ENCODE data around the gene ACRV1.
"Not testable (repeated sequence)": the region's sequence is repeated elsewhere in the genome, so short reads cannot be mapped to it uniquely, and the experiment has no call there.

The ACRV1 gene, protein sequence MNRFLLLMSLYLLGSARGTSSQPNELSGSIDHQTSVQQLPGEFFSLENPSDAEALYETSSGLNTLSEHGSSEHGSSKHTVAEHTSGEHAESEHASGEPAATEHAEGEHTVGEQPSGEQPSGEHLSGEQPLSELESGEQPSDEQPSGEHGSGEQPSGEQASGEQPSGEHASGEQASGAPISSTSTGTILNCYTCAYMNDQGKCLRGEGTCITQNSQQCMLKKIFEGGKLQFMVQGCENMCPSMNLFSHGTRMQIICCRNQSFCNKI

GRCh38 chr11:125680747-125681146 is at the start of gene ACRV1:
Gene ACRV1, minus strand, starts transcription at chr11:125680847. Its CDS starts 67 bp downstream, at chr11:125680780.
- DNase-seq: no peak

DNA sequence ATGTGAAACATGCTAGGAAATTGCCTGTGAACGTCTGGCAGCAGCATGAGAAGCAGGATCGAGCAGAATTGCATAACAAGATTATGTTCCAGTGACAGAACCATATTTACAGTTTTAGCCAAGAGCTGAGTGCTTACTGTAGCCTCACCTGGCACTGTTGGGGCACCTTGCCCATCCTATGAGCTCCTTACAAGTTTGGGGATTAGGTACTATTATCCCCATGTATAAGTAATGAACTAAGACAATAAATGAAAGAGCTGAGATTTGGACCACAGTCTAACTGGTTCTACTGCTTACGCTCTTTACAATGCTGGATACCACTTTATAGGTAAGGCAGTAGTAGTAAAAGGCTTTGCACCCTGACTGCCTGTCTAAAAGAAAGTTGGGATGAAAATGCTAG is 48.3 kb upstream of the ACRV1 start:
- no peak for DNase-seq

- DNase-seq: no peak
Observed at GRCh38 chr11:125724125-125724524, 43.5 kb upstream of the ACRV1 start.

DNA sequence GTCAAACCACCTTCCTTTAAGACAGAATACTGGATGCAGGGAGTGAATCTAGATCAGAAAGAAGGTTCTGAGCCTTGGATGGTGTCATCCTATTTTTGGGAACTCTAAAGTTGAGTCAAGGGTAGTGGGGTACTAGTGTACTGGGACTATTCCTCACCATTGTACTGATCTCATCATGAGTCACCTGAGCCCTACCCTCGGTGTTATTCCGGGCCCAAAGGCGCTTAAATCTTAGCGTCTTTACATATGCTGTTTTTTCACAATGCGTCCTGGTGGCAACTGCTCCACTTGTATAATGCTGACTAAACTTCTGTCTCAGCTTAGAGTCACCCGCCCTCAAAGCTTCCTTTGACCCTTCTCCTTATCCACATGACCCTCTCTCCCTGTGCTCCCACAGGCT is 40.1 kb upstream of the ACRV1 start:
- no peak for DNase-seq

DNA sequence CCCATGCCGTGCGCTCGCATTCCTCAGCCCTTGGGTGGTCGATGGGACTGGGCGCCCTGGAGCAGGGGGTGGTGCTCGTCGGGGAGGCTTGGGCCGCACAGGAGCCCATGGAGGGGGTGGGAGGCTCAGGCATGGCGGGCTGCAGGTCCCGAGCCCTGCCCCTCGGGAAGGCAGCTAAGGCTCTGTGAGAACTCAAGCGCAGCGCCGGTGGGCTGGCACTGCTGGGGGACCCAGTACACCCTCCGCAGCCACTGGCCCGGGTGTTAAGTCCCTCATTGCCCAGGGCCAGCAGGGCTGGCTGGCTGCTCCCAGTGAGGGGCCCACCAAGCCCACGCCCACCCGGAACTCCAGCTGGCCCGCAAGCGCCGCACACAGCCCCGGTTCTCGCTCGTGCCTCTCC is 24.0 kb upstream of the ACRV1 start:
- DNase-seq: not testable (repeated sequence)

- no peak for DNase-seq
Observed at GRCh38 chr11:125701858-125702621, 21.4 kb upstream of the ACRV1 start.

DNA sequence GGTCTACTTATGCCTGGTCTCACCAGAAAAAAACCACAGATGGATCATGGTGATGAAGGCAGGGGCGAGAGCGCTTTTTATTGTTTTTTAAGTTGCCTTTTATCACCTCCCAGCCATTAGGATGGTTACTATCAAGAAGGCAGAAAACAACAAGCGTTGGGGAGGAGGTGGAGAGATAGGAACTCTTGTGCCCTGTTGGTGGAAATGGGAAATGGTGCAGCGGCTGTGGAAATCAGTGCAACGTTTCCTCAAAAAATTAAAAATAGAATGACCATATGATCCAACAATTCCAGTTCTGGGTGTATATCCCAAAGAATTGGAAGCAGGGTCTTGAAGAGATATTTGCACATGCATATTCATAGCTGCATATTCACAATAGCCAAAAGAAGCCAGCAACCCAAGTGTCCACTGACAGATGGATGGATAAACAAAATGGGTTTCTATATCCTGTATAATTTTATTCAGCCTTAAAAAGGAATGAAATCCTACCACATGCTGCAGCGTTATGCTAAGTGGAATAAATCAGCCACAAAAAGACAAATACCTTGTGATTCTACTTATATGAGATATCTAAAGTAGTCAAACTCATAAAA is 20.5 kb upstream of the ACRV1 start:
- DNase-seq: no peak

DNA sequence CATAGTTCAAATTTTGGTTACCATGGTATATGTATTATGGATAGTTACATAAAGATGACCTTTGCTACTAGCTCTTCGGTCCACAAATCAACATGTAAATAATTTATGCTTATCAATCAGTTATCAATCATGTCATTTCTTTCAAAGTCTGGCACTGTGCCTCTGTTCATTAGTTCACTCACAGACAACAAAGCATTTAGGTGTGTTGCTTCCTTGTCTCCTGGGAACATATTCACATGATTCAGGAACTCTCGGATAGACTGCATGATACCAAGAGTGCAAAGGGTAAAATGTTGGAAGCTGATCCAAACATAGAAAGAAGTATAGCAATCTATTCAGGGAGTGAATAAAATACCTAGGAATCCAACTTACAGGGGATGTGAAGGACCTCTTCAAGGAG is 14.3 kb upstream of the ACRV1 start:
- no peak for DNase-seq

DNA sequence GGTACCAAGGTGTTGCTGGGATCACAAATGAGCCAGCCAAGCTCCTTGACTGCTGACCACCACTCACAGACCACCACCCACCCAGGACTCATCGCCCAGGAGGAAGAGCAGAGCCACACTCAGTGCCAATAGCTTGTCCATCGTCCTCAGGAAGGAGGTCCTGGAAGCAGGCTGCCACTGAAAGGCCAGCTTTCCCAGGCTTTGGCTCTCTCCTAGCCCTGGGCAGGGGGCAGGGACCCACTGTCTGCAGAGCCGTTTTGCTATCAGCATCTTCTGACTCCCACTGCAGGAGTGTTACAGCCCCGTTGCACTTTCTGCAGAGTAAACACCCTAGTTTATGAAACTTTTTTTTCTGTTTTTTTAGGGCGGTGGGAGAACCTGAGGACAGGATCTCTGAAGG is 12.2 kb upstream of the ACRV1 start:
- no peak for DNase-seq

- DNase-seq: no peak
Observed at GRCh38 chr11:125690006-125690405, 9.4 kb upstream of the ACRV1 start.

GRCh38 chr11:125689274-125689859 is 8.7 kb upstream of the ACRV1 start:
- no peak for DNase-seq

DNA sequence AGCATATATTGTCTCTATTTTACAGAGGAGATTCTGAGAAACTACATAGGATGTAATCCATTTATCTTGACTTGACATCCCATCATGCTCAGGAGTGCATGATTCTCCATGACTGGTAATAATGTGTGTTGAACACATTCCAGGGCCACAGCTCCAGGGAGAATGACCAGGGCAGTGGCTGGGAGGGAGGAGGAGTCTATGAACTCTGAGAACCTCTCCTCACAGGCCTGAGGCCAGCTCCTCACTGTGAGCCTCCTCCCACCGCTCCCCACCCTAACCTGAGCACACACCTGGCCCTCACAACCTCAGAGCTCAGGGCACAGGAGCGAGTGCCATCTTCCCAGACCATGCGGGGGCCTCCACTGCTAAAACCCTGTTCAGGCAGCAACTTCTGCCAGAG is 8.0 kb upstream of the ACRV1 start:
- DNase-seq: no peak

DNA sequence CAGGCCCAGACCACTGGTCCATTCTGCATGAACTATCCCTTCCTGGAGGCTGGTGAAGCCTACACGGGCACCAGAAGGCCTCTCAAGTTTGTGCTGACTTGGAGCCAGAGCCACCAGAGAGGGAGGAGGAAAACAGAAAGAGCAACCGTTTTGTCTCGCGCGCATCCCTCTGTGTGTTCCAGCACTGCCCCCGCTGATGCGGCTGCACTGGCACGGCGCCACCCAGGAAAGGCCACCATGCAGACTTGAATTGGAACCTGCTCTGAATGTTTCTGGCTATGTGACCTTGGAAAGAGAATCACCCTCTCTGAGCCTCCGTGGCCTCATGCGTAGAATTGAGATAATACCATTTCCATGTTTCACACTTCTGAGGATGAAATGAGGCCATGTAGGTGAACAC is 7.4 kb upstream of the ACRV1 start:
- no peak for DNase-seq

GRCh38 chr11:125685228-125685627 is 4.6 kb upstream of the ACRV1 start:
- DNase-seq: no peak

DNA sequence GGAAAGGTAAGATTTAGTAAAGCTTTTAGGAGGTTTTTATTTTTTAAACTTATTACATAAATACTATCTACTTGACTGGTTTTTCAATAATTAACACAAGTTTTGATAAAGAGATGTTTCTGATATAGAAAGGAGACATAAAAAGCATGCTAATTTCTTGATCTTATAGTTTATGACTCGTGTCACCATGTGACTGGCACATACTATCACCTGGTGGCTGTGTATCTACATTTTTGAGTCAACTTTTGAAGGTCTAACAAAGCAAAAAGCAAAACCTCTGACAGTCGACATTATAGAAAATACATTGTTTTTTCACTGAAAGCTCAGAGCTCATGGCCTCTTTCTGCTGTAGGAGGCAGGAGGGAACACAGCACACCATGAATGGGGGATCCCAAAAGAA is 810 bp downstream of the ACRV1 start:
- no peak for DNase-seq

DNA sequence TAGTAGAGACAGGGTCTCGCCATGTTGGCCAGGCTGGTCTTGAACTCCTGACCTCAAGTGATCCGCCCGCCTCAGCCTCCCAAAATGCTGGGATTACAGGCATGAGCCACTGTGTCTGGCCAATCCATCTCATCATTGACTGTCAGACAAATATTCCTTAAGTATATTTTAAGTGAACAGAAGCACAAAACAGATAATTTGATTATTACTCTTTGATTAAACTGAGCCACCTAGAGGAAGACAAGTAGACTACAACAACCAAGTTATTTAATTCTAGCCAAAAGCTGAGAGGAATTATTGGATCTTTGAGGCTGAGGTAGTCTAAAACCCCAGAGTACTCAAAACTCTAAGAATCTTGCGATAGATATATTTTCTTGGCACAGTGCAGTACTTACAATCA is 1.2 kb downstream of the ACRV1 start:
- no peak for DNase-seq

- DNase-seq: no peak
Observed at GRCh38 chr11:125675196-125675595, 5.5 kb downstream of the ACRV1 start.

- DNase-seq: no peak
Observed at GRCh38 chr11:125674210-125674609, 6.4 kb downstream of the ACRV1 start.

GRCh38 chr11:125671561-125671960 is 9.1 kb downstream of the ACRV1 start:
- no peak for DNase-seq

DNA sequence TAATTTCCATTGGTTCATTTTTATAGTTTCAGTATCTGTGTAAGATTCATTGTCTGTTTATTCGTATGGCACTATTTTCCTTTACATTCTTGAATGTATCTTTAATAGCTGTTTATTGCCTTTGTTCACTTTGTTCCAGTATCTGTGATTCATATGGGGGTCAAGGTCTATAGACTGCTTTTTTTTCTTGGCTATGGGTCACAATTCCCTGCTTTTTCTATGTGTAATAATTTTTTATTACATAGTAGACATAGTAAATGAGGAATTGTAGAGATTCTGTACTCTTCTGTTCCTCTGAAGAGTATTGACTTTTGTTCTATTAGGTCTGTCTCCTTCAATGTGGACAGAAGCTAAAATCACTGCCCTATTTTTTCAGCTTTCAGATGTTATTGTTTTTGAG is 10.5 kb downstream of the ACRV1 start:
- no peak for DNase-seq

DNA sequence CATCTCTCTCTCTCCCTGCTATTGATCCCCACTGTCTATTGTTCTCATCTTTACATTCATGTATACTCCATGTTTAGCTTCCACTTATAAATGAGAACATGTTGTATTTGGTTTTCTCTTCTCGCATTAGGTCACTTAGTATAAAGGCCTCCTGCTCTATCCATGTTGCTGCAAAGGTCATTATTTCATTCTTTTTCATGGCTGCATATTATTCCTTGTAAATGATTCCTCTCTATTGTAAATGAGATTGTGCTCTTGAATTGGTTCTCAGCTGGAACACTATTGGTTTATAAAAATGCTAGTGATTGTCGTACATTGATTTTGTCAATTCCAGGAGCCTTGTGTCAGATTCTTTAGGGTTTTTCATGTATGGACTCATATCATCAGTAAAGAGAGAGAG is 13.5 kb downstream of the ACRV1 start:
- no peak for DNase-seq

DNA sequence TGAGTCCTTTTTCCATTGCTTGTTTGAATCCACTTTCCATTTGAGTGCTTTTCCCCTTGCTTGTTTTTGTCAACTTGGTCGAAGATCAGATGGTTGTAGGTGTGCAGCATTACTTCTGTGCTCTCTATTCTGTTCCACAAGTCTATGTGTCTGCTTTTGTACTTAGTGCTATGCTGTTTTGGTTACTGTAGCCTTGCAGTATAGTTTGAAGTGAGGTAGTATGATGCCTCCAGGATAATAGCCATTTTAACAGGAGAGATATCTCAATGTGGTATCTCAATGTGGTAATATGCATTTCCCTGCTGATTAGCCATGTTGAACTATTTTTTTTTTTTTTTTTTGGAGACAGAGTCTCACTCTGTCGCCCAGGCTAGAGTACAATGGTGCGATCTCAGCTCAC is 16.7 kb downstream of the ACRV1 start:
- DNase-seq: no peak

DNA sequence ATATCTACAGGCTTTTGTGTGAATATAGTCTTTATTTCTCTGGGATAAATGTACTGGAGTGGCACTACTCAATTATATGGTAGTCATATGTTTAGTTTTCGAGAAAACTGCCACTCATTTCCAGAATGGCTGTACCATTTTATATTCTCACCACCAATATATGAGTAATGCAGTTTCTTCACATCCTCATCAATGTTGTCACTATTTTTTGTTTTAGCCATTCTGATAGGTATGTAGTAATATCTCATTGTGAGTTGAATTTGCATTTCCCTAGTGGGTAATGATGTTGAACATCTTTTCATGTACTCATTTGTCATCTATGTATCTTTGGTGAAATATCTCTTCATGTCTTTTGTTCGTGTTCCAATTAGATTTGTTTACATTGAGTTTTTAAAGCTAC is 18.0 kb downstream of the ACRV1 start:
- no peak for DNase-seq
